NOMO-1 (cell line): ENCODE measurements around the gene GARS1.
"Not testable (repeated sequence)": the region's sequence is repeated elsewhere in the genome, so short reads cannot be mapped to it uniquely, and the experiment has no call there.

ENCODE experiments used
- DNase-seq, 2 experiments: peaks; one replicate each; lab custom pipeline; 2025; ENCODE audit not compliant: unreplicated experiment in 2 of 2; lab: John Stamatoyannopoulos, UW

GARS1 gene

GRCh38 chr7:30572212-30572841 lies 22.4 kb upstream of the GARS1 start:
- no peak for DNase-seq

- no peak for DNase-seq
These were observed 18.8 kb upstream of the GARS1 start for GRCh38 chr7:30575910-30576309.

GRCh38 chr7:30583181-30583580 lies 11.5 kb upstream of the GARS1 start:
- DNase-seq, result no peak

- DNase-seq, result no peak
These were observed 10.3 kb upstream of the GARS1 start for GRCh38 chr7:30584415-30584814.

- DNase-seq, result no peak
These were observed 9.7 kb upstream of the GARS1 start for GRCh38 chr7:30584965-30585364.

GRCh38 chr7:30585675-30586074 lies 9.0 kb upstream of the GARS1 start:
- peak; percentile 49 to 81 for DNase-seq

GRCh38 chr7:30587547-30587946 lies 7.1 kb upstream of the GARS1 start:
- not testable (repeated sequence) for DNase-seq

GRCh38 chr7:30589111-30589510 lies 5.6 kb upstream of the GARS1 start:
- no peak for DNase-seq

GRCh38 chr7:30594048-30594539 lies 584 bp upstream of the GARS1 start:
- peak in 1 of 2 experiments; percentile 41 for DNase-seq

GRCh38 chr7:30595436-30596013 lies 847 bp downstream of the GARS1 start:
- no peak for DNase-seq

GRCh38 chr7:30596014-30596641 lies 1.4 kb downstream of the GARS1 start:
- peak; percentile 3 to 47 for DNase-seq

GRCh38 chr7:30596721-30597120 lies 2.0 kb downstream of the GARS1 start:
- DNase-seq, result no peak

- no peak for DNase-seq
These were observed 3.6 kb downstream of the GARS1 start for GRCh38 chr7:30598121-30598876.

- no peak for DNase-seq
These were observed 10.2 kb downstream of the GARS1 start for GRCh38 chr7:30604901-30605300.

GRCh38 chr7:30605832-30606231 lies 11.2 kb downstream of the GARS1 start:
- no peak for DNase-seq

GRCh38 chr7:30612658-30613265 lies 18.1 kb downstream of the GARS1 start:
- DNase-seq, result no peak

- DNase-seq, result no peak
These were observed 19.0 kb downstream of the GARS1 start for GRCh38 chr7:30613366-30614325.

GRCh38 chr7:30616318-30616717 lies 21.6 kb downstream of the GARS1 start:
- no peak for DNase-seq

- DNase-seq, result no peak
These were observed 22.7 kb downstream of the GARS1 start for GRCh38 chr7:30617359-30617758.
